ENCODE results near the gene PRDX3.

PRDX3 gene

DNA sequence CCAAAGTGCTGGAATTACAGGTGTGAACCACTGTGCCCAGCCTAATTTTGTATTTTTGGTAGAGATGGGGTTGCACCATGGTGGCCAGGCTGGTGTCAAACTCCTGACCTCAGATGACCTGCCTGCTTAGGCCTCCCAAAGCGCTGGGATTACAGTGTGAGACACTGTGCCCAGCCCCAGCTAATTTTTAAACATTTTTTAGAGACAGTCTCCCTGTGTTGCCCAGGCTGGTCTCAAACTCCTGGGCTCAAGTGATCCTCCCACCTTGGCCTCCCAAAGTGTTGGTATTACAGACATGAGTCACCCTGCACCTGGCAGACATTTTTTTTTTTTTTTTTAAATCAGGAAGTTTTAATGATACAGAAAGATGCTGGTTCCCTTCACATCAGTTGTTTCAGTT is 59.2 kb downstream of the PRDX3 start:
- DNase-seq = no peak

- no peak for DNase-seq
Measured at GRCh38 chr10:119118231-119118630, 60.4 kb downstream of the PRDX3 start.

Data from NCI-H1048 (cell line).